HFFc6 (cell line): ENCODE measurements around the gene PTPN22. TPM values are rescaled to one million over a fixed set of nuclear protein-coding genes. Genes with fewer than 3 reads are reported as not detected.
A peak's percentile ranks its signal among the peaks of the same experiment; 100 is the strongest.

Source experiments
- DNase-seq: peaks from one replicate; pipeline ENCODE4 v3.0.0-alpha.2; 2018
- H3K27ac Mint-ChIP-seq: 2 replicates; pipeline ENCODE4 v1.8.0; 2020; ENCODE audit warnings: mild to moderate bottlenecking, mixed read lengths
- H3K27me3 Mint-ChIP-seq: 2 replicates; pipeline ENCODE4 v1.8.0; 2021; ENCODE audit warnings: mild to moderate bottlenecking, moderate library complexity, mixed read lengths; ENCODE audit not compliant: insufficient read depth
- H3K36me3 Mint-ChIP-seq: 2 replicates; pipeline ENCODE4 v1.8.0; 2021; ENCODE audit warnings: low read depth, mixed read lengths
- H3K4me1 Mint-ChIP-seq: 2 replicates; pipeline ENCODE4 v1.8.0; 2020; ENCODE audit warnings: low read depth, mixed read lengths
- H3K4me3 Mint-ChIP-seq: 2 replicates; pipeline ENCODE4 v1.8.0; 2020; ENCODE audit warnings: mild to moderate bottlenecking, moderate library complexity, mixed read lengths
- H3K9me3 Mint-ChIP-seq: 2 replicates; pipeline ENCODE4 v1.8.0; 2020; ENCODE audit warnings: mild to moderate bottlenecking, mixed read lengths
- total RNA-seq, 6 experiments: library from RNA; stranded (reverse); fragmentation: NEBNext Ultra II Directional; extraction: Animal tissue kit (Norgen Biotek cat#: 25700); gene quantifications; 2 replicates in 1 of 6; 3 replicates in 5 of 6; pipeline ENCODE4 v1.2.3, GENCODE V29; 2021
- TF ChIP-seq, protein P1 (sequence below): fragments of 200-600 bp; sonication (generic); IDR thresholded peaks from 2 replicates; pipeline ENCODE4 v1.5.0; 2021; ENCODE audit warnings: antibody characterized with exemption, mild to moderate bottlenecking

The PTPN22 gene
- total RNA-seq, 6 experiments from 2014 or later, result 0.71 to 1.3 (median 1.0) TPM

DNA sequence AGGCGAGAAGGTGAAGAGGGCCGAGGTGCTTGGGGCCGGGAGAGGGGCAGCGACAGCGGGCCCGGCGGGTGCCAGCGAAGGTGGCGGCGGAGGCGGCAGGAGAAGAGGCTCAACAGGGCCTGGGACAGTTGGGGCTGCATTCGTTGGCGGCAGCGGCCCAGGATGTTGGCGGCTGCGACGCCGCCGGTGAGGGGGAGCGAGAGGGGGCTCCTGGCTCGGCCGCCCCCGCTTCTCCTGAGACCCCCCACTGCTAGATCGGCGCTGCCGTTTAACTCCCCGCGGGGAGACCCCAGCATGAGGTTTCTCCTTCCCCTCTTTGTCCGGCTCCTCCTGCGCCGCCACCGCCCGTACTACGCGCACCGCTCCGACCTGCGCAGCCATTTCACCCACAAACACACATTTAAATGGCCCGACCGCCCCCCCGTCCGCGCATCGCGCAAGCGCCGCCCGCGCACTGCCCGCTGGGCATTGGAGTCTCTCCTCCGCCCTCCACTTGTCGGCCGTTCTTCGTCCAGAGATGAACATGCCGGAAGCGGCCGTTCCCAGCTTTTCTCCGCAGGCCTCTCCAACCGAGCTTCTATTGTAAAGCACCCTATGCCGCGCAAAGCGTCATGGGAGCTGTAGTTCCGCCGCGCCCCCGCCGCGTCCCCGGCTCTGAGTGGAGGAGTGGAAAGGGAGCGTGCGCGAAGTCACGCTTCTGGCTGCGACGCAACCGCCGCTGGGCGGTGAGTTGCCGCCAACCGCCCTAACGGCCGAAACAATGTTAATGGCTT, 59.4 kb downstream of the PTPN22 start, which contains the start of gene RSBN1:
RSBN1 (minus strand) TSS at position 589 of the 773 bp plus-strand sequence; CDS start at position 525, 64 bp downstream.
- Mint-ChIP-seq H3K36me3 (peaks cover 6% of the 10 kb centered on the region; the same call in 1 of the 2 replicates), H3K4me3 (peak within 1 kb of the TSS; percentile 94), H3K9me3 (no peaks in the 10 kb centered on the region), H3K27ac (peak within 1 kb of the TSS; percentile 90), H3K27me3 (no peaks in the 10 kb centered on the region), H3K4me1 (peaks cover 25% of the 10 kb centered on the region)
- TF ChIP-seq, protein P1, sequence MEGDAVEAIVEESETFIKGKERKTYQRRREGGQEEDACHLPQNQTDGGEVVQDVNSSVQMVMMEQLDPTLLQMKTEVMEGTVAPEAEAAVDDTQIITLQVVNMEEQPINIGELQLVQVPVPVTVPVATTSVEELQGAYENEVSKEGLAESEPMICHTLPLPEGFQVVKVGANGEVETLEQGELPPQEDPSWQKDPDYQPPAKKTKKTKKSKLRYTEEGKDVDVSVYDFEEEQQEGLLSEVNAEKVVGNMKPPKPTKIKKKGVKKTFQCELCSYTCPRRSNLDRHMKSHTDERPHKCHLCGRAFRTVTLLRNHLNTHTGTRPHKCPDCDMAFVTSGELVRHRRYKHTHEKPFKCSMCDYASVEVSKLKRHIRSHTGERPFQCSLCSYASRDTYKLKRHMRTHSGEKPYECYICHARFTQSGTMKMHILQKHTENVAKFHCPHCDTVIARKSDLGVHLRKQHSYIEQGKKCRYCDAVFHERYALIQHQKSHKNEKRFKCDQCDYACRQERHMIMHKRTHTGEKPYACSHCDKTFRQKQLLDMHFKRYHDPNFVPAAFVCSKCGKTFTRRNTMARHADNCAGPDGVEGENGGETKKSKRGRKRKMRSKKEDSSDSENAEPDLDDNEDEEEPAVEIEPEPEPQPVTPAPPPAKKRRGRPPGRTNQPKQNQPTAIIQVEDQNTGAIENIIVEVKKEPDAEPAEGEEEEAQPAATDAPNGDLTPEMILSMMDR, result no peak; the same call in 1 of the 2 replicates
- DNase-seq, result peak; percentile 100

DNA sequence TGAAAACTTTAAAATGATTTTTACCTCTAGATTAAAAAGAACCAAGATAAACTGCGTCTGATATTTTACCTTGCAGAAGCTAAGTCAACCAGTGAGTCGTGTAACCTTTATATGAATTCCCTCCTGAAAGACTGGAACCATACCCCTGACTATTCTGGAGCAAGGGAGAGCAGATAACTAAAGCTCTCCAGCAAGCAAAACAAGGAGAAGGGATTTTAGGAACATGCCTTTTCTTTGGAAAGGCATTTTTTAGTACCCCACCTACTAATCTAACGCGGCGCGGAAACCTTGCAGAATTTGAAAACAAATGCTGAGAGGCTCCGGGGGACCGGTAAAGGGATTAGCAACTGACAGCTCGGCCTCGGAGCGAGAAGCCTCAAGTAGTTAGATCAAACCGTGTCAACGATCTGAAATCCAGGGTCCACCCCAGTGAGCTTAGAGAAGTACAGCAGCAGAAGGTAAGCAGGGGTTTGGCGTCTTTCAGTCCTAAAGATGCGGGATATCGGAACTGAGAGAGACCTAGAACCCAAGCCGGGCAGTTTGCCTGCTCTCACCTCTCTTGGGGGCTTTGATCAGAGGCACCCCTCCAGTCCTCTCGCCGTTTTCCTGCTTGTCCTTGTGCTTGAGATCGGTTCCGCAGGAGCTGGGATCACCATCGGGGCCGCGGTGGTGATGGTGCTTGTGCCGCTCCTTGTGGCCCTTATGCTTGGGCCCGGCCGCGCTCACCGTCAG, 60.2 kb downstream of the PTPN22 start:
- TF ChIP-seq, protein P1, result no peak
- Mint-ChIP-seq H3K27me3 (no peaks in the 10 kb centered on the region), H3K9me3 (no peaks in the 10 kb centered on the region), H3K36me3 (peaks cover 10% of the 10 kb centered on the region; the same call in 1 of the 2 replicates), H3K27ac (peak overlapping the region; percentile 90), H3K4me3 (peak overlapping the region; percentile 94), H3K4me1 (peaks cover 25% of the 10 kb centered on the region)
- DNase-seq, result no peak

DNA sequence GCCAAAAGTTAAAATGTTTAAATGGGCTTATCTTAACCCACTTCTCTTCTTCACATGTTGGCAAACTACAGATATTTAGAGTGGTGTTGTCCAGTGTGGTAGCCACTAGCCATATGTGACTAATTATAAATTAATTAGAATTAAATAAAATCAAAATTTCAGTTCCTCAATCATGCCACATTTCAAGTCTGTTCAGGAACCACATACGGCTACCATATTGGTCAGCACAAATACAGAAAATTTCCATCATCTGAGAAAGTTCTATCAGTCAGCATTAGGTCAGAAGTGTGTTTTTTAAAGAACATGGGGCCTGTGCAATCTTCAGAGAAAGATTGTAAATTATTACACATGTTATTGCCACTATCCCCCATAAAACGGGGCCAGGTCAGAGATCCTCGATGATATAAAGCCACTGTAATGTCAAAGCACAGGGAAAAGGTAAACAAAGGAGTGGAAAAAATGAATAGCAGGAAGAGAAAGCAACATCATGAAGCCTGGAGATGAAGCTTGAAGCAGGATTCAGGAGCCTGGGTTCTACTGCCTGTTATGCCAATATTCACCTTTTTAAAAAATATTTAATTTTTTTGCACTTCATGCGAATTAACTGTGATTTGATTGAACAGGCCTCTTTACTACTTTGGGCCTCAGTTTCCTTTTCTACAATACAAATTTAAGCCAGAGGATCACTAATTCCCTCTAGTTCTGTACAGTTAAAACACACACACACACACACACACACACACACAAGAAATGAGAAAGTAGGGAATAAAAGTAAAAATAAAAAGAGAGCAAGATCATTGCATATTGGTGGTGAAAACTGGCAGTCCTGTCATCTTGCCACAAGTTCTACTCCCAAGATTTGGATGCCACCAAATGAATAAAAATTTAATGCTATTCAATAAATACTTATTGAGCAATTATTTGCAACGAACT, 61.6 kb downstream of the PTPN22 start:
- Mint-ChIP-seq H3K36me3 (peaks cover 23% of the 10 kb centered on the region), H3K27me3 (no peaks in the 10 kb centered on the region), H3K9me3 (no peaks in the 10 kb centered on the region), H3K27ac (peak overlapping the region; percentile 81), H3K4me3 (peak overlapping the region; percentile 94), H3K4me1 (peaks cover 34% of the 10 kb centered on the region)
- TF ChIP-seq, protein P1, result no peak
- peak; percentile 54 for DNase-seq

DNA sequence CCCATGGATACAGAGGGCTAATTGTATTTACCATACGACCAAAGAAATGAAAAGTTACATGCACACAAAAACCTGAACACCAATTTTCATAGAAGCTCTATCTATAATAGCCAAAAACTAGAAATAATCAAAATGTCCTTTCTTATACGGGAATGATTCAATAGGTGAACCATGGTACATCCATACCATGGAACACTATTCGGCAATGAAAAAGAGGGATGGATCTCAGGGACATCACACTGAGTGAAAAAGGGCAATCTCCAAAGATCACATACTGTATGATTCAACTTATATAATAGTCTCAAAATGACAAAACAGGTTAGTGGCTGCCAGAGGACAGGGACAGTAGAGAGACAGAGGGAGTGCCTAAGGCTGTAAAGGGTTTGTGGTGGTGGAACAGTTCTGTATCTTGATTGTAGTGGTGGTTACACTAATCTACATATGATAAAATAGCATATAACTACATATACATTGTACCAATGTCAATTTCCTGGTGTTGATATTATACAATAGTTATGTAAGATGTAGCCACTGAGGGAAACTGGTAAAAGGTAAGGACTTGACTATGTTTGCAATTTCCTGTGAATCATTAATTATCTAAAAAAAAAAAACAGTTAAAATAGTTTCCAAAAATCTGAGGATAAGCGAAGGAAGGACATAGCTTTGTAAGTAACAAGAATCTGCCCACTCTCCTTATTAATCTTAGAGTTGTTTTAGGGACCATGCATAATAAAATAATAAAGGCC, 62.9 kb downstream of the PTPN22 start:
- Mint-ChIP-seq H3K4me1 (peaks cover 45% of the 10 kb centered on the region), H3K36me3 (peaks cover 23% of the 10 kb centered on the region), H3K27ac (peak overlapping the region; percentile 74), H3K4me3 (peak overlapping the region; percentile 94), H3K27me3 (no peaks in the 10 kb centered on the region), H3K9me3 (no peaks in the 10 kb centered on the region)
- TF ChIP-seq, protein P1, result no peak
- no peak for DNase-seq
